GDM1 (cell line): Measurements from ENCODE around the gene REM1.
"Not testable (repeated sequence)": the region's sequence is repeated elsewhere in the genome, so short reads cannot be mapped to it uniquely, and the experiment has no call there.

Experiments used
- DNase-seq: peaks from one replicate; lab custom pipeline; 2025; lab: John Stamatoyannopoulos, UW

REM1 gene

DNA sequence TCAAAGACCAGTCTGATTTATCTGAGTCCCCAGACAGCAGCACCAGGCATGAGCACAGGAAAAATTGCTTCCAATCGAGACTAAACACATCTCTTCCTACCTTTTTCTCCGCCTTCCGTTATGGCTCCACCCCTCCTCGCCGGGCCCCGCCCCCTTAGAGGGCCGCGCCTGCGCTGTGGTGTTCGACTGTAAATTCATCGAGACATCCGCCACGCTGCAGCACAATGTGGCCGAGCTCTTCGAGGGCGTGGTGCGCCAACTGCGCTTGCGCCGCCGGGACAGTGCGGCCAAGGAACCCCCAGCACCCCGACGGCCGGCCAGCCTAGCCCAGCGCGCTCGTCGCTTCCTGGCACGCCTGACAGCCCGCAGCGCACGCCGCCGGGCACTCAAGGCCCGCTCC, 8.9 kb downstream of the REM1 start:
- DNase-seq, result no peak

DNA sequence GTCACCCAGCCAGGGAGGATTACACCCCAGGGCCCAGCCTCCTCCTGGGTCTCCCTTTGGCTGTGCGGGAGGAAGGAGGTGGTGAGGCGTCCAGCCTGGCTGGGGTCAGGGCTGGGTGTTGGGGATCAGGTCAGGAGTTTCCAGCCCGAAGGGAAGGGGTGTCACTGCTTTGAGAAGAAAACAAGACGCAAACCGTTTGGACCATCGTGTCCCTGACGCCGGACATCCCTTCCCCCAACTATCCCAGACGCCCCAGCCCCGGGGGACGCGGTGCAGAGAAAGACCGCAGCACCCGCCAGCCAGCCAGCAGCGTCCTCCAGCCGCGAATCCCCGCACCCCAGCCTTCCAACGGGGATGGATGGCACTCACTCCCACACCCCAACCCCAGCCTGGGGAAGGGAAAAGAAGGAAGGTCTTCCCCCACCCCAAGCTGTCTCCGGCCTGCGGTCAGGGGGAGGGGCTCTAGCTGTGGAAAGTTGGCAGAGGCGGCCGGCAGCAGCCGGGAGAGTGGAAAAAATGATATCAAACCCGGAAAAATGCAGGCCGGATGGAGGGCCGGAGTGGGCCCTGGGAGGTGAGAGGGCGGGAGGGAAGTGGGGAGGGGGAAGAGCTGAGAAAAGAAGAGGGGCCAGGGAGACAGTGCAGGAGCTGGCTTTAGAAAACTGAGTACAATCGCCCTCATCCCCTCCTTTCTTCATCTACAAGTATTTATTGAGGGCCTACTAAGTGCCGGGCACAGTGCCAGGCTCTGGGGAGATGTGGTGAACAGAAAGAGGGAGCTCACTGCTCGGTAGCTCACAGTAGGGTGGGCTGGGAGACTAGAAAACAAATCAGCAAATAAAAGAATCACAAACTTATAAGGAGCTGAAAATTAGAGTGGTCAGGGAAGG, 10.6 kb downstream of the REM1 start:
- DNase-seq, result no peak

DNA sequence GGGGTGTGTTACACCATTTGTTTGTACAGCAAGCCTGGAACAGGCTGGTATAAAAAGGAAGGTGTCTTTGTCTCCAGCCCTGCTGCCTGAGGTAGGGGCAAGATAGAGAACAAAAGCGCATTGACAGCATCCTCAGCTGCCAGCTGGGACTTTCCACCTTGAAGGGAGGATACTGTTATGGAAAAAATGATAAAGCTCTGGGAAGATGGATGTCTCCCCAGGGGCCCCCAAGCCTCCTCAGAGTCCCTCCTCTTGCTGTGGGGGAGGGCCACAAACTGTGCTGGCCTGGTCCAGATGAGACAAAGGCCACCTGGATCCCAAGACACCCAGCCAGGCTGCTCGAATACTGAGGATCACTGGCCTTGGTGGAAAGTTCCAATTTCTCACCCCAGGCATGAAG, 13.0 kb downstream of the REM1 start:
- DNase-seq, result no peak

DNA sequence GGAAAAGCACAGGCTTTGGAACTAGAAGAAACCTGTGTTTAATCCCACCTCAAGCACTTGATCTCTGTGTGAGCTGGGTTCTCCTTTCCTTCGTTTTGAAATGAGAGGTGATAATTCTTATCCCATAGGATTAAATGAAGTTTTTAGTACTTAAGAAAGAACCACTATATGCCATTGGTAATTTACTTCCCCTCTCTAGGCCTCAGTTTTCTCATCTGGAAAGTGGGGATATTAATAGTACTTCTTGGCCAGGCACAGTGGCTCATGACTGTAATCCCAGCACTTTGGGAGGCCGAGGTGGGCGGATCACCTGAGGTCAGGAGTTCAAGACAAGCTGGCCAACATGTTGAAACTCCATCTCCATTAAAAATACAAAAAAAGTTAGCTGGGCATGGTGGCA, 14.1 kb downstream of the REM1 start:
- DNase-seq, result no peak

DNA sequence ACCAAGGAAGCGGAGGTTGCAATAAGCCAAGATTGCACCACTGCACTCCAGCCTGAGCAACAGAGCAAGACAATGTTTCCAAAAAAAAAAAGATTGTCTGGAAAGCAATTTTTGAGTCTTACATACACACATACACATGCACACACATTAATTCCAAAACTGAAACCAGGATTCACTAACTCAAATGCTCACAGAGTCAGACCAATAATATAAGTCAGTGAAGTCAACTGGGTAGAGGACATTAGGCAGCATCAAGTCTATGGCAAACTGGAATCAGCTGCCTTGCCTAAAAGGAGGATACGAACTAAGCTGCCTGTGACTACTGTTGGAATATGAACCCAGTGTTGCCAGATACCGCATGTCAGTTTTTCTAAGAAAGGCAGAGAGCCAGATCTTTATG, 15.7 kb downstream of the REM1 start:
- no peak for DNase-seq

DNA sequence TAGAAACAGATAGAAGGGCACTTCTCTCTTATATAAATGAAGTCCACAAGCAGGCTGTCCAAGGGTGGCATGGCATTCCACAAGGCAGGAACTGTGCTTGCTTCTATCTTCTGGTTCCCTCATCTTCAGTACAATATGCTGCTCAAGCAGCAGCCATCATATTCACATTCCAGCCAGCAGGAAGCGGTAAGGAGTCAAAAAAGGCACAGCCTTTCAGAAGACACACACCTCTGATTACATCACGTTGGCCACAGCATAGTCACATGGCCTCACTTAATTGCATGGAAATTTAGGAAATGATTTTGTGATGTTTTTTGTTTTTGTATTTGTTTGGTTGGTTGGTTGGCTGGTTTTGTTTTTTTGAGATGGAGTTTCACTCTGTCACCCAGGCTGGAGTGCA, 19.0 kb downstream of the REM1 start:
- DNase-seq, result no peak

DNA sequence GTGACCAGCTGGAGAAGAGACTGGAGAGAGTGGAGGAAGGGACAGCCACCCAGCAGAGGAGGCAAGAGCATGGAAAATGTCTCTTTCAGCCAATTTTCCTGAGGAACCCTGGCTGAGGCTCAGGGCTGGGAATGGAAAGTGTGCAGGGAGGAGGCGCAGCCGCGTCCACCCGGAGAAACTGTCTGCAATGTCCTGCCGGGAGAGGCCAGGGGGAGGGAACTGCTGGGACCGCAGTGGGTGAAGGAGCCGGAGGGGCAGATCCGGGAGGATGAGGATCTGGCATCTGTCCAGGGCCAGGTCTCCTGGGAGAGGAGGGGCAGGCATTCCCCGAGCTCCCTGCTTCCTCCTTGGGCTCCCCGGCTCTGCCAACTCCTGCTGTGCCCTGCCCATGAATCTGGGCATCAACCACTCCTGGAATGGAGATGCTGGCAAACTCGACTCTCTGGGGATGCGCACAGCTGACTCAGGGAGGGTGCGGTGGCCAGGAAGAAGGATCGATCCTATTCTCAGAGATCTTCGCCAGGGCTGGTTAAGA, 21.7 kb downstream of the REM1 start:
- DNase-seq, result no peak

DNA sequence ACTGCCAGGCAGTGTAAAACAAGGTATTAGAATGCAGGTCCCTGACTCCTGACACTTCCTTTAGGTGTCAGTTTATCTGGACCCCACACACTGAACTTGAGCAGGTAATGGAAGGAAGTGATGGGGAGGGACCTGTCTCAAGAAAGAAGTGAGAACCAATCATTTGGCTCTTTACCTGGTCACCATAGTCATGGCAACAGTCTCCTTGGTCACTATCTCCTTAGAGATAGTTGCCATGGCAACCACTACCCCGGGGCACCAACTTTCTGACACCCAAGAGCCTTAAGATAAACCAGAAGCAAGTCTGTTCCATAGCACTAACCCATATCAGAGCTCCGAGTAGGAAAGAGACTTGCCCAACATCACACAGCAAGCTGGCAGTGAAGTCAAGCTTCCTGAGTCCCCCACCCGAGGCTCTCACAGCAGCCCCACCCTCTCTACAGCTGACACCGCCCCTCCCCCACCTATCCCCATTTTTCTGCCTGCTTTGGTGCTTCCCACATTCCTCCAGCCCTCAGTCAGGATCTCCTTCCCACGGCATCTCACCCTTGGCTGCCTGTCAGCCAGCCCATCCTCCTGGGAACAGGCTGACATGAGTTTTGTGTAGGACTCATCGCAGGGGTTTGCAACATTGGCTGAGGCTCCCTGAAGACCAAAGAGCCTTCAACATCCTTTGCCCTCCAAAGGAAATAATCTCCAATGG, 22.9 kb downstream of the REM1 start:
- DNase-seq, result no peak

DNA sequence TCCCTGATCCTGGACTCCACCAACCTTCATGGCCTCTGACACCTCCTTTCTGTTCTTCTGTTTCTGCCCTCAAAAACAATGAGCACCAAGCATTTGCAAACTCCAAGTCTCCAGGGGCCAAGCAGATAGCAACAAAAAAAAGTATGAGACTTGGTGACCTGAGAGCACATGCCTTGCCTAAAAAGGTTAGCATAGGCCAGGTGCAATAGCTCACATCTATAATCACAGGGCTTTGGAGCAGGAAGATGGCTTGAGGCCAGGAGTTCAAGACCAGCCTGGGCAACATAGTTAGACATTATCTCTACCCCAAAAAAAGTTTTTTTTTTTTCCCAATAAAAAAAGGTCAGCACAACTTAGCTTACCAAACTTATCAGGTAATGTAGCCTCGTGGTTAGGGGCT, 25.4 kb downstream of the REM1 start:
- DNase-seq, result no peak

DNA sequence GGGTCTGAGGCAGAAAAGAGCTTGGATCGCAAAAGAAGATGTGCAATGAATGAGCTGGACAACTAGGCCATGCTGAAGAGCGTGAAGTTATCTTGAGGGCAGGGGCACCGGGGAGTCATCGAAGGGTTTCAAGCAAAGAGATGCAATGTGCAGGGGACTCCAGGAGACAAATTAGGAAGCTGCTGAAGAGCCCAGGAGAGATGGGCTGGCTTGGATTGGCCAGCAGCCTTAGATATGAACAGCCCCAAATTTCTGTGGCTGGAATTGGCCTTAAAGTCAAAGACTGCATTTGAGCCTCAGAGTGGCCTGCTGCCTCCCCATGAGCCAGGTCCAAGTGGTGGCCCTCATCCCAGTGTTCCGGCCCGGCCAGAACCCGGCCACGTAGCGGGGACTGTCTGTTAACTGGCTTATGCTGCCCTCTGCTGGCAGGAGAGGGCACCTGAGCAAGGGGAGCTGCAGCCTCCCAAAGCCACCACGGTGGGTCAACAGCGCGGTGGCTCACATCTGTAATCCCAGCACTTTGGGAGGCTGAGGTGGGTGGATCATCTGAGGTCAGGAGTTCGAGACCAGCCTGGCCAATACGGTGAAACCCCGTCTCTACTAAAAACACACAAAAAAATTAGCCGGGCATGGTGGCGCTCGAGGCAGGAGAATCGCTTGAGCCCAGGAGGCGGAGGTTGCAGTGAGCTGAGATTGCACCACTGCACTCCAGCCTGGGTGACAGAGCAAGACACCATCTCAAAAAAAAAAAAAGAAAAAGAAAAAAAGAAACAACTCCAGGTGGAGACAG, 28.0 kb downstream of the REM1 start:
- peak; percentile 47 for DNase-seq

DNA sequence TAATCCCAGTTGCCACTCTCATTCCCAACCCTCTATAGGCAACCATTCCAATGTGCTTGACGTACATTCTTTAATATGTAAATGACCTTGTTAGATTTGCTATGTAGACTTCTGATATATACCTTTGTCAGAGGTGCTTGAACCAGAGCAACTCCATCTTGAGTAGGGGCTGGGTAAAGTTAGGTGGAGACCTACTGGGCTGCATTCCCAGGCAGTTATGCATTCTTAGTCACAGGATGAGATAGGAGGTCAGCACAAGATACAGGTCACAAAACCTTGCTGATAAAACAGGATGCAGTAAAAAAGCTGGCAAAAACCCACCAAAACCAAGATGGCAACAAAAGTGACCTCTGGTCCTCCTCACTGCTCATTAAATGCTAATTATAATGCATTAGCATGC, 30.8 kb downstream of the REM1 start:
- DNase-seq, result no peak

DNA sequence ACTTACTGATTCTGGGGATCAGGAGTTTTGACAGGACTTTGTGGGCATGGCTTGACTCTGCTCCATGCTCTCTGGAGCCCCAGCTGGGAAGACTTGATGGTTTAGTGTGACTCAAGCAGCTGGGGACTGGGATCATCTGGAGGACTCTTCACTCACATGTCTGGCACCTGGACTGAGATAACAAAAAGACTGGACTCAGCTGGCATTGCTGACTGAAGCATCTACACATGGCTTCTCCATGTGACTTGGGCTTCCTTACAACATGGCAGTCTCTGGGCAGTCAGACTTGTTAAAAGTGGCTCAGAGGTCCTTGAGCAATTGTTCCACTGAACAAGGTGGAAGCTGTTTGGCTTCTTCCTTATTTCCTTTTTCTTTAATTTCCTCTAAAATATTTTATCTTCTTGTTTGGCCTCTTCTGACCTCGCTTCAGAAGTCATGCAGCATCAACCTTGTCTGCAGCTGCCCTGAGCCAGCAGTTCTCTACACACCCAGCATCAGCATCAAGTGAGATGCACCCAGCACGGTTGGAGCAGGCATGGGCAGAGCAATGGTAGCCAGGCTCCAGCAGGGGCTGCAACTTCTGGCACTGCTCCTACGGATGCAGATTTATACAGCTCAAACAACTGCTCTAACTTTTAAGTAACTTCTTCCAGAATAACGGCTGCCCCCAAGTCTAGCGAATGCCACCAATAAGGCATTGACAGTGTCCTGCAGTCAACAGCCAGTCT, 33.6 kb downstream of the REM1 start:
- no peak for DNase-seq

DNA sequence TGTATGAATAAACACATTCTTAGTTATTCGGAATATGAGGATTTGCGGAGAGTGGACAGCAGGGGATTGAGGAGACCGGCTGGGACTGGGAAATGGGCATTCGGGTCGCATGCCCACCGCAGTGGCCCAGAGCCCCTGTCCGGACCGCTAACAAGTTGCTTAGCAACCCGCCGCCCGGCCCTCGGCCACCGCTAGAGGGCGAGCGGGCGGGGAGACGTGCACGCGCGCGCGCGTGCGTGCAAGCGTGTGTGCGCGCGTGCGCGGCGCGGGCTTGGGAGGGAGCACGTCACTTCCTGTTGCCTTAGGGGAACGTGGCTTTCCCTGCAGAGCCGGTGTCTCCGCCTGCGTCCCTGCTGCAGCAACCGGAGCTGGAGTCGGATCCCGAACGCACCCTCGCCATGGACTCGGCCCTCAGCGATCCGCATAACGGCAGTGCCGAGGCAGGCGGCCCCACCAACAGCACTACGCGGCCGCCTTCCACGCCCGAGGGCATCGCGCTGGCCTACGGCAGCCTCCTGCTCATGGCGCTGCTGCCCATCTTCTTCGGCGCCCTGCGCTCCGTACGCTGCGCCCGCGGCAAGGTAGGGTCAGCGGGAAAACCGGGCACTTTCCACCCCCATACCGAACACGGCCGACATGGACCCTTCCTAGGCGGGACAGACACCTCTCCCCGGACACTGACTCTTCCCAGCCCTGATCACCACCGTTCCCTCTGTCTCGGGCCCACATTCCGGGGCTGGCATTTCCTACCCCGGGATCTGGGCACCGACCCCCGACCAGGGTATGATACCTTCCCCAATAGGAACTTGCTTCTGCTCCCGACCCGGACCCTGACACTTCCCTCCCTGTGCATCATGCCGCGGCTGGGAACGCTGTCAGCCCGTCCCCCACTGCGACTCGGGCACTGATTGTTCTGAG, 39.3 kb downstream of the REM1 start, which contains the start of gene HM13:
Gene HM13 (plus strand): TSS at position 289 of the 918 bp plus-strand sequence. CDS start 110 bp downstream, at position 399.
- DNase-seq, result peak; percentile 92

DNA sequence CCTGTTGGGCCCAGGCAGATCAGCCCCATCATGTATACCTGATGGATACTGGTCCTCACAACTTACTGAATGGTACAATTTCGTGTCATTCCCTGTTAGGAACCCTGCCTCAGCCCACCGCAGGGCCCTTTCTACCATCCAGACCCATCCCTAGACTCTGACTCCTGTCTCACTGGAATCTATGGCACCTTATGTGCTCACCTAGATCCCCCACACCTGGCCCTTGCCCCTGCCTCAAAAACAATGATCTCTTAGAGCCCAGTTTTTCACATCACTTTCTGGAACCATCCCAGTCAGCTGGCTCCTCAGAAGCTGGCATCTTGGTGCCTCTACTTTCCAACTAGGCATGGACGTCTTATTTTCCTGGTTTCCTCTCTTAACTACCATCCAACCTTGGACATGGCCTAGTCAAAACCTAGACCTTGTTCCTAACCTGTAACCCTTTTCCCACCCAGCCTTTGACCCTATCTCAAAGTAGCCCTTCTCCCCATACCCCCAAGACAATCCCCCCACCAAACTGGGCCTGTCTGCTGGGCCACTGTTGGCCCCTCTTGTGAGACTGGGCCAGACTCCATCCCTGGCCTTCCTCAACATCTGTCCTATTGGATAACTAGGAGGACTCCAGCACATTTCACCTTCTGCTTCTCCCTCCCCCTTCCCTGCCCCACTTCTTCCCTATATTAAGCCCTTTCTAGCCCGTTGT, 40.1 kb downstream of the REM1 start:
- DNase-seq, result no peak

DNA sequence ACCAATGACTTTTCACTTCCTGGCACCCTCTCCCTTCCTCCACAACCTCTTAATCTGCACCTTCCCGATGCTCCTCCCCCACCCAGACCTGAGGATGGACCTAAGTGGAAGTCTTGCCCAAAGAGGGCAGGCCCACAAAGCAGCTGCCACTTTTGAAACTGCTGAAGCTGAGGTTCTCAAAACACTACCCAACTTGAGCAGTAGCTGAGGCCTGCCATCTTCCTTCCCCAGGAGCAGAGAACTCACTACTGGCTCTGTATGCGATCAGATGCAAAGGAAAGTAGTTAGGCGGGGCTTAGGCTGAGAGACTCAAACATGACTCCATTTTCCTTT, 40.7 kb downstream of the REM1 start:
- DNase-seq, result no peak

DNA sequence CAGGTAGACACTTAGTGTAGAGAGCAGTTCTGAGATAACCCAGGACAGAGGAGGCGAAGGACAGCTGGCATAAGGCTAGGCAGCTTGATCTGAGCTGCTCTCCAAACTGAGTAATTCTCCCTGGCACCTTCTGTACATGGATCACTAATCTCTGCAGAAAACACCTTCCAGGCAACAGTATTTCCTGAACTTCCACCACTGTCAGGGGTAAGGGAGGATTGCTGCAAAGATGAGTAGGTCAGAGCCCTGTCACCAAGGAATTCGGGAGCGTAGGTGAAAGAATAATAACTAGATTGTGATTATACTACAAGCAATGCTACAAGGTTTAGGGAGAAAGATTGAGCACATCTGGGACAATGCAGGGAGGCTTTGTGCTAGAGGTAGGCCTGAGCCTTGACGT, 41.1 kb downstream of the REM1 start:
- no peak for DNase-seq

DNA sequence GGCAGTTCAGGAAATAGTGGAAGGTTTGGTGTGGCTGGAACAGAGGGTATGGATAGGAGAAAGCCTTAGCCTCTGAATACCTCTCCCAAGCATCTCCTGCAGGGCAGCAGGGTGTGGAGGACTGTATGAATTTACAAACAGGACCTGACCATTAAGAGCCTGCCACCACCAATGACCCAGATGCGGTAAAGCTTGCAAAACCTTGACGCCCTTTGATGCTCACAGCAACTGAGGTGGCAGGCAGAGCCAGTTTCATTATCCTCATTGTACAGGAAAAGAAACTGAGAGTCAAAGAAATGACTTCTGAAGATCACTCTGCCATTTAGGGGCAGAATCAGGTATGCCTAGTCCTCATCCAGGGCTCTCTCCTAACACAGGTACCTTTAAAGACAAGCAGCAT, 41.6 kb downstream of the REM1 start:
- no peak for DNase-seq

DNA sequence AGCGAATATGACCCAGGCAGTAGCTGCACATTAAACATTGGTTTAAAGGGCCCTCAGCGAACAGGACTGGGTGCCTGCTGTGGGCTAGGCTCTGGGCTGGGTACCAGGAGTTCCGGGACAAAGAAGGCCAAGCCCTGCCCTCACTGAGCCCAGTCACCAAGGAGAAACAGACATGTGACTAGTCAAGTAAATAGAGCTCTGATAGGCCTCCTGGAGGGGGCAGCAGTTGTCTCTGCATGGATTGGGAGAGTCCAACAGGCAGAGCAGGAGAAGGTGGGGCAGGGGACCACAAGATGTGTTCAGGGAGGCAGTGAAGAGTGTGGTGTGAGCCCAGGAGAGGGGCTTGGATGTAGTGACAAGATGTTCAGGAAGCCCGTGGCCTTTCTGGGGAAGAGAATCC, 42.3 kb downstream of the REM1 start:
- peak; percentile 48 for DNase-seq

DNA sequence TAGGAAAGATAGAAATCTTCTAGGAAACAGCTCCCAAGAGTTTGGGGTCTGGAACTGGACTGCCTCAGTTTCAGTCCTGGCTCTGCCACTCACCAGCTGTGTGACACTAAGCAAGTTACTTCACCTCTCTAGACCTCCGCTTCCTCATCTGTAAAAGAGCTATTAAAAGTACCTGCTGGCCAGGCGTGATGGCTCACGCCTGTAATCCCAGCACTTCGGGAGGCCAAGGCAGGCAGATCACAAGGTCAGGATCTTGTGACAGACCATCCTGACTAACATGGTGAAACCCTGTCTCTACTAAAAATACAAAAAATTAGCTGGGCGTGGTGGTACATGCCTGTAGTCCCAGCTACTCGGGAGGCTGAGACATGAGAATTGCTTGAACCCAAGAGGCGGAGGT, 46.2 kb downstream of the REM1 start:
- not testable (repeated sequence) for DNase-seq

DNA sequence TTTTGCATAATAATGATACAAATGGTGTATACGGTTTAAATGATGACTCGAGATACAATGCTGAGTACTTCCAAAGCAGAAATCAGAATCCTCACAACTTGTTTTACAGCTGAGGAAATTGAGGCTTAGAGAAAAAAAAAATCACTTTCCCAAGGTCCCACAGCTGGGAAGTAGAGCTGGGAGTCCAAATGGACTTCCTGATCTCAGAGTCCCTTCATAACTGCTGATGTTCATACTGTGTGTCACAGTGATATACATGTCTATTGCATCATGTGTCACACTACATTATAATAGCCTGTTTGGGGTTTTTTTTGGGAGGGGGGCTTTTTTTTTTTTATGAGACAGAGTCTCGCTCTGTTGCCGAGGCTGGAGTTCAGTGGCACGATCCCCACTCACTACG, 47.6 kb downstream of the REM1 start:
- DNase-seq, result no peak
